Adrenal gland (tissue), 12 donors: ENCODE results near the gene MYO1E. TPM values are rescaled to one million over a fixed set of nuclear protein-coding genes. Genes with fewer than 3 reads are reported as not detected.

Experiments used
- DNase-seq, 7 donors: peaks; one replicate each; pipeline ENCODE4 v3.0.0-alpha.2; 2019 to 2020
- H3K27ac ChIP-seq, 5 donors: fragments of 200-600 bp; sonication (generic) in 4 of 5; 1 replicate in 3 of 5; 2 replicates in 2 of 5; pipeline versions ENCODE4 v1.5.1 to v1.8.0; 2016 to 2020; ENCODE audit warnings: mild to moderate bottlenecking in 1 of 5
- H3K27me3 ChIP-seq: fragments of 200-600 bp; 2 replicates; pipeline ENCODE4 v1.8.0; 2021
- H3K36me3 ChIP-seq, 2 donors: fragments of 200-600 bp; replicated peaks in 1 of 2; 1 replicate in 1 of 2; 2 replicates in 1 of 2; pipeline versions ENCODE4 v1.5.1 to v1.8.0; 2018 to 2022
- H3K4me1 ChIP-seq, 2 donors: fragments of 200-600 bp; replicated peaks in 1 of 2; 1 replicate in 1 of 2; 2 replicates in 1 of 2; pipeline versions ENCODE4 v1.5.1 to v1.8.0; 2018 to 2021
- H3K4me3 ChIP-seq, 4 donors: fragments of 200-600 bp; sonication (generic) in 3 of 4; one replicate each; pipeline ENCODE4 v1.5.1; 2016 to 2018
- H3K9me3 ChIP-seq, 3 donors: fragments of 200-600 bp; sonication (generic) in 1 of 3; replicated peaks in 1 of 3; 1 replicate in 2 of 3; 2 replicates in 1 of 3; pipeline versions ENCODE4 v1.5.1 to v1.8.0; 2016 to 2021
- POLR2A ChIP-seq, 2 donors: fragments of 450-650 bp; IDR thresholded peaks; one replicate each; pipeline ENCODE4 v1.6.1; 2017; ENCODE audit warnings: antibody characterized with exemption in 2 of 2, mild to moderate bottlenecking in 2 of 2, moderate library complexity in 1 of 2
- WGBS, 4 donors: extraction: QIAGEN DNeasy Blood & Tissue Kit in 2 of 4; methylation state at CpG; one replicate each; pipeline versions ENCODE4 v1.1.5 to v1.1.7; 2013 to 2017; 5-methylcytosine and 5-hydroxymethylcytosine counted together
- intact Hi-C, 2 donors: fragments of 100-400 bp; cut with DNase I; formaldehyde crosslinking; loops; one replicate each; pipeline versions ENCODE4 v1.14.1 to v1.15.0; 2022 to 2023
- polyA plus RNA-seq, 3 donors: library from polyadenylated mRNA; stranded (reverse); fragments of 200-250 nt in 2 of 3; fragments of 350-450 nt in 1 of 3; fragmentation: Illumina TruSeq in 1 of 3; extraction: RNeasy Lipid Tissue Mini Kit (QIAGEN cat#74804) in 1 of 3; gene quantifications; one replicate each; pipeline ENCODE4 v1.2.3, GENCODE V29; 2013 to 2014
- total RNA-seq, 9 donors: library from RNA; depleted of rRNA in 4 of 9; stranded (reverse); fragments of >200 nt in 4 of 9; fragments of 120-200 nt in 1 of 9; fragmentation: NEBNext Ultra II Directional in 1 of 9; extraction: Animal tissue kit (Norgen Biotek cat#: 25700) in 1 of 9; gene quantifications; one replicate each; pipeline versions ENCODE4 v1.1.0 to v1.2.4, GENCODE V29; 2013 to 2023
- TF ChIP-seq, protein P1 (sequence below), 6 experiments: fragments of 450-650 bp in 4 of 6; fragments of 200-600 bp in 2 of 6; sonication (generic) in 1 of 6; IDR thresholded peaks; 1 replicate in 5 of 6; 2 replicates in 1 of 6; pipeline versions ENCODE4 v1.5.1 to v1.8.0; 2016 to 2021; ENCODE audit warnings: antibody characterized with exemption in 6 of 6, mild to moderate bottlenecking in 2 of 6, moderate library complexity in 1 of 6
- donor health status: healthy with polysubstance abuse.
- donor health status: Bipolar disorder and iron deficiency.
- donor health status: DM: yes; HTN: yes; CAD: no.
- donor health status: DM: no; HTN: no; CAD: no.
- donor health status: DM: no; HTN: no; CAD: no.
- donor health status: DM: yes; HTN: yes; CAD: no.

The MYO1E gene
- total and polyA plus RNA-seq, 12 donors = 11.9 to 50.8 (median 26.0) TPM

GRCh38 chr15:59276225-59277178 lies 96.2 kb downstream of the MYO1E start:
- no peak for TF ChIP-seq POLR2A (IDR thresholded peaks at IDR 0.05)
- TF ChIP-seq, protein P1, sequence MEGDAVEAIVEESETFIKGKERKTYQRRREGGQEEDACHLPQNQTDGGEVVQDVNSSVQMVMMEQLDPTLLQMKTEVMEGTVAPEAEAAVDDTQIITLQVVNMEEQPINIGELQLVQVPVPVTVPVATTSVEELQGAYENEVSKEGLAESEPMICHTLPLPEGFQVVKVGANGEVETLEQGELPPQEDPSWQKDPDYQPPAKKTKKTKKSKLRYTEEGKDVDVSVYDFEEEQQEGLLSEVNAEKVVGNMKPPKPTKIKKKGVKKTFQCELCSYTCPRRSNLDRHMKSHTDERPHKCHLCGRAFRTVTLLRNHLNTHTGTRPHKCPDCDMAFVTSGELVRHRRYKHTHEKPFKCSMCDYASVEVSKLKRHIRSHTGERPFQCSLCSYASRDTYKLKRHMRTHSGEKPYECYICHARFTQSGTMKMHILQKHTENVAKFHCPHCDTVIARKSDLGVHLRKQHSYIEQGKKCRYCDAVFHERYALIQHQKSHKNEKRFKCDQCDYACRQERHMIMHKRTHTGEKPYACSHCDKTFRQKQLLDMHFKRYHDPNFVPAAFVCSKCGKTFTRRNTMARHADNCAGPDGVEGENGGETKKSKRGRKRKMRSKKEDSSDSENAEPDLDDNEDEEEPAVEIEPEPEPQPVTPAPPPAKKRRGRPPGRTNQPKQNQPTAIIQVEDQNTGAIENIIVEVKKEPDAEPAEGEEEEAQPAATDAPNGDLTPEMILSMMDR (IDR thresholded peaks at IDR 0.05) = no peak
- DNase-seq = no peak
- Histone ChIP-seq H3K9me3 (no peaks in the 10 kb centered on the region), H3K4me1 (no peaks in the 10 kb centered on the region), H3K27ac (no peak overlapping the region), H3K4me3 (no peak overlapping the region), H3K27me3 (no peaks in the 10 kb centered on the region), H3K36me3 (no peaks in the 10 kb centered on the region)
- 84 to 94% (median 89%) methylated on average over 15 of the region's 15 CpGs for WGBS, 4 donors
- intact Hi-C loops = no loop called here

GRCh38 chr15:59274126-59274970 lies 98.3 kb downstream of the MYO1E start:
- intact Hi-C loops = no loop called here
- Histone ChIP-seq H3K36me3 (no peaks in the 10 kb centered on the region), H3K27me3 (no peaks in the 10 kb centered on the region), H3K27ac (no peak overlapping the region), H3K4me1 (no peaks in the 10 kb centered on the region), H3K4me3 (no peak overlapping the region), H3K9me3 (no peaks in the 10 kb centered on the region)
- 89 to 93% (median 91%) methylated on average over 6 of the region's 6 CpGs for WGBS, 4 donors
- TF ChIP-seq, protein P1 (IDR thresholded peaks at IDR 0.05) = no peak
- TF ChIP-seq POLR2A (IDR thresholded peaks at IDR 0.05) = no peak
- DNase-seq = no peak

DNA sequence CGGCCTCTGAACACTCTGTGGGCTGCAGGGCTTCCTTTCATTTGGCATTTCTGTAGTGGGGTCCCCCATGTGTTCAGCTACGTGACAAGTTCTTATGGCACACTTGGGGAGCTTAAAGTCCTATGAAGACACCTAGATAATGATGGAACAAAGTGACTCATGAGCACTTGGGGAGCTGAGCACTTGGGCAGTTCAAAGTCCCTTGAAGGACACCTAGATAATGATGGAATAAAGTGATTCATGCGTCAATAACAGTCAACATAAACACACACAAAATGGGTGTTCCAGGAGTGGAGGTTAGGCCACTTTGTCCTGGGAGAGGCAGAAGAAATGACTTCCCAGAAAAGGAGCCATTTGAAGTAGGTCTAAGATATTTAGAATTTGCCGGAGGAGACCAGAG lies 99.4 kb downstream of the MYO1E start:
- H3K4me3 ChIP-seq = no peak overlapping the region
- 84 to 93% (median 90%) methylated on average over 4 of the region's 4 CpGs for WGBS, 4 donors
- H3K4me1 ChIP-seq = no peaks in the 10 kb centered on the region
- H3K27me3 ChIP-seq = no peaks in the 10 kb centered on the region
- no peak for TF ChIP-seq POLR2A (IDR thresholded peaks at IDR 0.05)
- TF ChIP-seq, protein P1 (IDR thresholded peaks at IDR 0.05) = no peak
- intact Hi-C loops = no loop called here
- H3K27ac ChIP-seq = no peak overlapping the region
- no peaks in the 10 kb centered on the region for H3K9me3 ChIP-seq
- DNase-seq = no peak
- no peaks in the 10 kb centered on the region for H3K36me3 ChIP-seq

GRCh38 chr15:59271595-59272201 lies 101.0 kb downstream of the MYO1E start:
- Histone ChIP-seq H3K4me1 (no peaks in the 10 kb centered on the region), H3K9me3 (no peaks in the 10 kb centered on the region), H3K4me3 (no peak overlapping the region), H3K27ac (no peak overlapping the region), H3K27me3 (no peaks in the 10 kb centered on the region), H3K36me3 (no peaks in the 10 kb centered on the region)
- 68 to 80% (median 74%) methylated on average over 7 of the region's 7 CpGs for WGBS, 4 donors
- intact Hi-C loops = no loop called here
- no peak for DNase-seq
- no peak for TF ChIP-seq POLR2A (IDR thresholded peaks at IDR 0.05)
- TF ChIP-seq, protein P1 (IDR thresholded peaks at IDR 0.05) = no peak
